Measurements from ENCODE around the gene RGS6.
"Not testable (repeated sequence)": the region's sequence is repeated elsewhere in the genome, so short reads cannot be mapped to it uniquely, and the experiment has no call there.

RGS6 gene

GRCh38 chr14:72452774-72453173 lies 520.5 kb downstream of the RGS6 start:
- no peak for DNase-seq (ENCODE audit: low read depth in 2 of 2)

- no peak for DNase-seq (ENCODE audit: low read depth in 2 of 2)
Observed at GRCh38 chr14:72454388-72455160, 522.3 kb downstream of the RGS6 start.

- no peak for DNase-seq (ENCODE audit: low read depth in 2 of 2)
Observed at GRCh38 chr14:72457641-72458040, 525.4 kb downstream of the RGS6 start.

- DNase-seq (ENCODE audit: low read depth in 2 of 2) = no peak
Observed at GRCh38 chr14:72462056-72462455, 529.8 kb downstream of the RGS6 start.

- DNase-seq (ENCODE audit: low read depth in 2 of 2) = no peak
Observed at GRCh38 chr14:72463291-72463866, 531.1 kb downstream of the RGS6 start.

- no peak for DNase-seq (ENCODE audit: low read depth in 2 of 2)
Observed at GRCh38 chr14:72464226-72464625, 532.0 kb downstream of the RGS6 start.

GRCh38 chr14:72466325-72466724 lies 534.1 kb downstream of the RGS6 start:
- DNase-seq (ENCODE audit: low read depth in 2 of 2) = no peak

- no peak for DNase-seq (ENCODE audit: low read depth in 2 of 2)
Observed at GRCh38 chr14:72471346-72471745, 539.1 kb downstream of the RGS6 start.

- DNase-seq (ENCODE audit: low read depth in 2 of 2) = no peak
Observed at GRCh38 chr14:72472845-72473244, 540.6 kb downstream of the RGS6 start.

GRCh38 chr14:72476657-72477499 lies 544.6 kb downstream of the RGS6 start:
- DNase-seq (ENCODE audit: low read depth in 2 of 2) = peak; percentile 11 to 52

GRCh38 chr14:72477578-72477977 lies 545.3 kb downstream of the RGS6 start:
- not testable (repeated sequence) for DNase-seq (ENCODE audit: low read depth in 2 of 2)

GRCh38 chr14:72478471-72478893 lies 546.3 kb downstream of the RGS6 start:
- no peak for DNase-seq (ENCODE audit: low read depth in 2 of 2)

GRCh38 chr14:72479461-72479931 lies 547.3 kb downstream of the RGS6 start:
- DNase-seq (ENCODE audit: low read depth in 2 of 2) = no peak

GRCh38 chr14:72480464-72481243 lies 548.4 kb downstream of the RGS6 start:
- DNase-seq (ENCODE audit: low read depth in 2 of 2) = no peak

- DNase-seq (ENCODE audit: low read depth in 2 of 2) = no peak
Observed at GRCh38 chr14:72483311-72483710, 551.1 kb downstream of the RGS6 start.

GRCh38 chr14:72485695-72486094 lies 553.5 kb downstream of the RGS6 start:
- no peak for DNase-seq (ENCODE audit: low read depth in 2 of 2)

GRCh38 chr14:72488514-72488913 lies 556.3 kb downstream of the RGS6 start:
- no peak for DNase-seq (ENCODE audit: low read depth in 2 of 2)

- DNase-seq (ENCODE audit: low read depth in 2 of 2) = no peak
Observed at GRCh38 chr14:72492196-72492595, 560.0 kb downstream of the RGS6 start.

- no peak for DNase-seq (ENCODE audit: low read depth in 2 of 2)
Observed at GRCh38 chr14:72495668-72496067, 563.4 kb downstream of the RGS6 start.

- DNase-seq (ENCODE audit: low read depth in 2 of 2) = no peak
Observed at GRCh38 chr14:72498646-72499045, 566.4 kb downstream of the RGS6 start.

- no peak for DNase-seq (ENCODE audit: low read depth in 2 of 2)
Observed at GRCh38 chr14:72499746-72500145, 567.5 kb downstream of the RGS6 start.
